ENCODE measurements around the gene RING1. TPM values are rescaled to one million over a fixed set of nuclear protein-coding genes. Genes with fewer than 3 reads are reported as not detected.

The RING1 gene
- total RNA-seq, 4 donors from 2014 or later: 20.3 to 40.2 (median 24.7) TPM

GRCh38 chr6:33163540-33163939 lies 44.8 kb upstream of the RING1 start:
- TF ChIP-seq, protein P1, sequence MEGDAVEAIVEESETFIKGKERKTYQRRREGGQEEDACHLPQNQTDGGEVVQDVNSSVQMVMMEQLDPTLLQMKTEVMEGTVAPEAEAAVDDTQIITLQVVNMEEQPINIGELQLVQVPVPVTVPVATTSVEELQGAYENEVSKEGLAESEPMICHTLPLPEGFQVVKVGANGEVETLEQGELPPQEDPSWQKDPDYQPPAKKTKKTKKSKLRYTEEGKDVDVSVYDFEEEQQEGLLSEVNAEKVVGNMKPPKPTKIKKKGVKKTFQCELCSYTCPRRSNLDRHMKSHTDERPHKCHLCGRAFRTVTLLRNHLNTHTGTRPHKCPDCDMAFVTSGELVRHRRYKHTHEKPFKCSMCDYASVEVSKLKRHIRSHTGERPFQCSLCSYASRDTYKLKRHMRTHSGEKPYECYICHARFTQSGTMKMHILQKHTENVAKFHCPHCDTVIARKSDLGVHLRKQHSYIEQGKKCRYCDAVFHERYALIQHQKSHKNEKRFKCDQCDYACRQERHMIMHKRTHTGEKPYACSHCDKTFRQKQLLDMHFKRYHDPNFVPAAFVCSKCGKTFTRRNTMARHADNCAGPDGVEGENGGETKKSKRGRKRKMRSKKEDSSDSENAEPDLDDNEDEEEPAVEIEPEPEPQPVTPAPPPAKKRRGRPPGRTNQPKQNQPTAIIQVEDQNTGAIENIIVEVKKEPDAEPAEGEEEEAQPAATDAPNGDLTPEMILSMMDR (IDR thresholded peaks at IDR 0.05): no peak
- no peak for TF ChIP-seq POLR2A (IDR thresholded peaks at IDR 0.05)
- peaks cover 0 to 17% of the 10 kb centered on the region in 2 donors for H3K4me1 ChIP-seq
- no peaks in the 10 kb centered on the region for H3K27me3 ChIP-seq
- no peaks in the 10 kb centered on the region for H3K9me3 ChIP-seq
- 82 to 91% methylated on average over 8 to 9 of the region's 10 CpGs for WGBS, 2 donors
- H3K36me3 ChIP-seq: no peaks in the 10 kb centered on the region
- intact Hi-C loops (cut with DNase I): loop anchor here (5.0 kb wide), 2 partner anchors 34 to 84 kb away; no protein-coding TSS in a partner anchor
- H3K4me3 ChIP-seq (replicated peaks in 1 of 3): no peak overlapping the region
- DNase-seq: no peak
- H3K27ac ChIP-seq: no peak overlapping the region

- Histone ChIP-seq H3K27ac (no peak overlapping the region), H3K4me3 (replicated peaks in 1 of 3) (no peak overlapping the region), H3K4me1 (peaks cover 0 to 17% of the 10 kb centered on the region in 2 donors), H3K36me3 (no peaks in the 10 kb centered on the region), H3K27me3 (no peaks in the 10 kb centered on the region), H3K9me3 (no peaks in the 10 kb centered on the region)
- WGBS, 2 donors: 70 to 71% methylated on average over 10 of the region's 10 CpGs
- TF ChIP-seq, protein P1 (IDR thresholded peaks at IDR 0.05): no peak
- no peak for TF ChIP-seq POLR2A (IDR thresholded peaks at IDR 0.05)
- no peak for DNase-seq
- intact Hi-C loops (cut with DNase I): loop anchor here (5.0 kb wide), 2 partner anchors 33 to 83 kb away; no protein-coding TSS in a partner anchor
Measured at GRCh38 chr6:33164176-33164575, 44.1 kb upstream of the RING1 start.

GRCh38 chr6:33164665-33165373 lies 43.5 kb upstream of the RING1 start:
- DNase-seq: no peak
- Histone ChIP-seq H3K4me1 (peaks cover 0 to 17% of the 10 kb centered on the region in 2 donors), H3K9me3 (no peaks in the 10 kb centered on the region), H3K4me3 (replicated peaks in 1 of 3) (no peak overlapping the region), H3K27me3 (no peaks in the 10 kb centered on the region), H3K27ac (no peak overlapping the region), H3K36me3 (no peaks in the 10 kb centered on the region)
- intact Hi-C loops (cut with DNase I): loop anchor here (5.0 kb wide), 2 partner anchors 32 to 82 kb away; no protein-coding TSS in a partner anchor
- WGBS, 2 donors: 75 to 77% methylated on average over 11 to 14 of the region's 14 CpGs
- TF ChIP-seq POLR2A (IDR thresholded peaks at IDR 0.05): no peak
- TF ChIP-seq, protein P1 (IDR thresholded peaks at IDR 0.05): no peak

DNA sequence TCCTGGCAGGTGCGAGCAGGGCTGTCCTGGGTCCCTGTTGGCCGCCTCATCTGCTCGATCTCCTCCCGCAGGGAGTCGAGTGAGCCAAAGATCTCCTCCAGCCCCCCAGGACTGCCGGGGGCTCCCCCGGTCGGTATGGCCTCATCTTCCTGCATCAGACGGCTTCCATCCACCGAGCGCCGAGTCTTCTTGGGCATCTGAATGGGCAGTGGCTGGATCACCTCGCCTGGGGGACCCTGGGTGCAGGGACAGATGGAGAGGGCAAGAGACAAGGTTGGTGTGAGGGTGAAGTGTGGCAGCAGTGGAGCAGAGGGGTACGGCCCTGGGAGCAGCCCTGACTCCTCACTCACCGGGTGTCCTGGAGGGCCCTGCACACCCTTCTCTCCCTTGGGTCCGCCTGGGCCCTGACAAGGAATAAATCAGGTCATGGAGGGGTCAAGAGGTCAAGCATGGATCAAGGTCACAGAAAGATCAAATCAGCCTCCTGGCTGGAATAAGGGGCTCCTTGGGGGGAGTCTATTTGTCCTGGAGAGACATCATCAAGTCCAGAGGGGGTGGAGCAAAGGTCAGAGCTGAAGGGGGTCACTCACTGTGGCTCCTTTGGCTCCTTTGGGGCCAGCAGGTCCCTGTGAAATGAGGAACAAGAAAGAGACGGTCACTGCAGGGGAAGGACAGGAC lies 42.6 kb upstream of the RING1 start:
- Histone ChIP-seq H3K27ac (no peak overlapping the region), H3K4me3 (replicated peaks in 1 of 3) (no peak overlapping the region), H3K36me3 (no peaks in the 10 kb centered on the region), H3K27me3 (no peaks in the 10 kb centered on the region), H3K9me3 (no peaks in the 10 kb centered on the region), H3K4me1 (peaks cover 0 to 15% of the 10 kb centered on the region in 2 donors)
- no peak for DNase-seq
- WGBS, 2 donors: 87 to 94% methylated on average over 16 to 17 of the region's 17 CpGs
- intact Hi-C loops (cut with DNase I): no loop called here
- TF ChIP-seq, protein P1 (IDR thresholded peaks at IDR 0.05): no peak
- no peak for TF ChIP-seq POLR2A (IDR thresholded peaks at IDR 0.05)

DNA sequence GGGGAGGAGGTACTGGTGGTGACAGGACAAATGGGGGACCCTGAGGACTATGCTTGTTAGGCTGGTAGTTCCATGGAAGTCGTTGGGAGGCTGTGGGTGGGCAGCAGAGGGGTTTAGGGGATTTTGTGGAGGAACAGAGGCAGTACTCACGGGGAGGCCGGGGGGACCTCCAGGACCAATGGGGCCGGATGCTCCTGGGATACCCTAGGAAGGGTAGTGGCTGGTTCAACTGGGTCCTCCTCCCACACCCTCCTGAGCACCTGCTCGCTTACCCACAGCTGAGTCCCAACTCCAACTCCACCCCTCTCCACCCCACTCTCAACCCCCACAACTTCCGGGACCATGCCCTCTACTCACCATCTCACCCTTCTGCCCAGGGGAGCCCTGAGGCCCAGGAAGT lies 41.9 kb upstream of the RING1 start:
- Histone ChIP-seq H3K27me3 (no peaks in the 10 kb centered on the region), H3K36me3 (no peaks in the 10 kb centered on the region), H3K9me3 (no peaks in the 10 kb centered on the region), H3K27ac (no peak overlapping the region), H3K4me3 (replicated peaks in 1 of 3) (no peak overlapping the region), H3K4me1 (peaks cover 0 to 9% of the 10 kb centered on the region in 2 donors)
- TF ChIP-seq, protein P1 (IDR thresholded peaks at IDR 0.05): no peak
- no peak for TF ChIP-seq POLR2A (IDR thresholded peaks at IDR 0.05)
- 88 to 89% methylated on average over 6 of the region's 6 CpGs for WGBS, 2 donors
- DNase-seq: no peak
- intact Hi-C loops (cut with DNase I): no loop called here

Data from thyroid gland (tissue), 4 donors.